Sigmoid colon (tissue), 7 donors: Measurements from ENCODE around the gene ERFE. TPM values are rescaled to one million over a fixed set of nuclear protein-coding genes. Genes with fewer than 3 reads are reported as not detected.
"Not testable (repeated sequence)": the region's sequence is repeated elsewhere in the genome, so short reads cannot be mapped to it uniquely, and the experiment has no call there.

Source experiments
- DNase-seq: peaks from one replicate; pipeline ENCODE4 v3.0.0-alpha.2; 2019
- H3K27ac ChIP-seq, 4 donors: fragments of 200-600 bp; sonication (generic); one replicate each; pipeline ENCODE4 v1.5.1; 2016 to 2019; ENCODE audit warnings: mild to moderate bottlenecking in 1 of 4
- H3K27me3 ChIP-seq, 3 donors: fragments of 200-600 bp; sonication (generic); one replicate each; pipeline ENCODE4 v1.5.1; 2019; ENCODE audit warnings: mild to moderate bottlenecking in 1 of 3
- H3K36me3 ChIP-seq, 4 donors: fragments of 200-600 bp; sonication (generic); one replicate each; pipeline ENCODE4 v1.5.1; 2016 to 2019
- H3K4me1 ChIP-seq, 4 donors: fragments of 200-600 bp; sonication (generic); one replicate each; pipeline ENCODE4 v1.5.1; 2017 to 2019
- H3K4me3 ChIP-seq, 4 donors: fragments of 200-600 bp; sonication (generic); one replicate each; pipeline ENCODE4 v1.5.1; 2017 to 2019; ENCODE audit warnings: mild to moderate bottlenecking in 2 of 4, moderate library complexity in 1 of 4
- H3K9me3 ChIP-seq, 4 donors: fragments of 200-600 bp in 3 of 4; sonication (generic) in 3 of 4; one replicate each; pipeline versions ENCODE4 v1.5.1 to v1.6.1; 2013 to 2019
- EP300 ChIP-seq, 4 donors: sonication (generic); formaldehyde crosslinking; IDR thresholded peaks; one replicate each; pipeline ENCODE4 v1.6.1; 2017; ENCODE audit warnings: antibody characterized with exemption in 4 of 4
- POLR2A ChIP-seq, 2 donors: fragments of 450-650 bp; IDR thresholded peaks; one replicate each; pipeline ENCODE4 v1.6.1; 2016; ENCODE audit warnings: antibody characterized with exemption in 2 of 2, mild to moderate bottlenecking in 2 of 2, moderate library complexity in 2 of 2
- POLR2AphosphoS5 ChIP-seq, 4 donors: sonication (generic); formaldehyde crosslinking; IDR thresholded peaks; one replicate each; pipeline ENCODE4 v1.6.1; 2017; ENCODE audit warnings: antibody characterized with exemption in 4 of 4
- WGBS, 2 donors: extraction: QIAGEN DNeasy Blood & Tissue Kit; methylation state at CpG; one replicate each; pipeline ENCODE4 v1.1.7; 2013; 5-methylcytosine and 5-hydroxymethylcytosine counted together
- intact Hi-C: fragments of 100-400 bp; cut with DNase I; formaldehyde crosslinking; loops from one replicate; pipeline ENCODE4 v1.15.1; 2023
- polyA plus RNA-seq, 3 donors: library from polyadenylated mRNA; stranded (reverse); fragments of 200-250 nt; gene quantifications; one replicate each; pipeline ENCODE4 v1.2.3, GENCODE V29; 2013
- total RNA-seq, 4 donors: library from RNA; depleted of rRNA; stranded (reverse); fragments of >200 nt; gene quantifications; one replicate each; pipeline ENCODE4 v1.1.0, GENCODE V29; 2016
- TF ChIP-seq, protein P1 (sequence below), 4 experiments: fragments of 450-650 bp in 3 of 4; fragments of 200-600 bp in 1 of 4; IDR thresholded peaks; one replicate each; pipeline ENCODE4 v1.5.1; 2016 to 2019; ENCODE audit warnings: antibody characterized with exemption in 4 of 4, mild to moderate bottlenecking in 3 of 4, moderate library complexity in 2 of 4
- donor health status: healthy with polysubstance abuse.
- donor health status: Bipolar disorder and iron deficiency.
- donor health status: healthy.

Gene ERFE, protein sequence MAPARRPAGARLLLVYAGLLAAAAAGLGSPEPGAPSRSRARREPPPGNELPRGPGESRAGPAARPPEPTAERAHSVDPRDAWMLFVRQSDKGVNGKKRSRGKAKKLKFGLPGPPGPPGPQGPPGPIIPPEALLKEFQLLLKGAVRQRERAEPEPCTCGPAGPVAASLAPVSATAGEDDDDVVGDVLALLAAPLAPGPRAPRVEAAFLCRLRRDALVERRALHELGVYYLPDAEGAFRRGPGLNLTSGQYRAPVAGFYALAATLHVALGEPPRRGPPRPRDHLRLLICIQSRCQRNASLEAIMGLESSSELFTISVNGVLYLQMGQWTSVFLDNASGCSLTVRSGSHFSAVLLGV
- under 1 TPM in 2 of 4 donors, not detected in 2; 0.49 to 0.71 TPM for total RNA-seq
- under 1 TPM in 1 of 3 donors, not detected in 2; 0.42 TPM for polyA plus RNA-seq

DNA sequence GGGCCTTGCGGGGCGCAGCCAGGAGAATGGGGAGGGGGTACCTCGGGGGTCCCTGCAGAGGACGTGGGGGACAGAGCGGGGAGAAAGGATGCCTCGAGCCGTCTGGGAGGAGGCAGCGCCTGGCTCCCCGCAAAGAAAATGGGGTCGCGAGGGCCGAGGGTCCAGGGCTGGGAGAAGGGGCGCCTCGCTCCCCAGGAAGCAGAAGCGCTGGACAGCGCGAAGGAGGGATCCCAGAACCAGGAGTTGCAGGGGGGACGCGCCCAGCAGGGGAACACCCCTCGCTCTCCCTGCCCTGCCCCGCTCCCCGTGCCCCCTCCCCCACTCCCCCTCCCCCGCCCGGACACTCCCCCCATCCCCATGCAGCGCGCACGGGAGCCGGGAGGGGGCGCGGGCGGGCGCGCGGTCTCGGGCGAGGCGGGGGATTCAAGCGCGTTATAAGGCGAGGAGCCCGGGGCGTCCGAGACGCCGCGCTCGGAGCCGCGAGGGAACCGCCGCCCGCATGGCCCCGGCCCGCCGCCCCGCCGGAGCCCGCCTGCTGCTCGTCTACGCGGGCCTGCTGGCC, at the start of gene ERFE:
ERFE (plus strand) TSS at position 462 of the 562 bp plus-strand sequence; CDS start at position 500, 38 bp downstream.
- WGBS, 2 donors: 7 to 9% methylated on average over 59 to 61 of the region's 61 CpGs
- Histone ChIP-seq H3K4me3 (peak within 1 kb of the TSS in 3 of 4 donors; percentile 28 to 38 (median 36)), H3K27ac (no peak within 1 kb of the TSS), H3K27me3 (peaks cover 11 to 38% (median 25%) of the 10 kb centered on the region in 3 donors), H3K36me3 (no peaks in the 10 kb centered on the region), H3K9me3 (no peaks in the 10 kb centered on the region), H3K4me1 (peaks cover 0 to 19% (median 16%) of the 10 kb centered on the region in 4 donors)
- TF ChIP-seq, protein P1, sequence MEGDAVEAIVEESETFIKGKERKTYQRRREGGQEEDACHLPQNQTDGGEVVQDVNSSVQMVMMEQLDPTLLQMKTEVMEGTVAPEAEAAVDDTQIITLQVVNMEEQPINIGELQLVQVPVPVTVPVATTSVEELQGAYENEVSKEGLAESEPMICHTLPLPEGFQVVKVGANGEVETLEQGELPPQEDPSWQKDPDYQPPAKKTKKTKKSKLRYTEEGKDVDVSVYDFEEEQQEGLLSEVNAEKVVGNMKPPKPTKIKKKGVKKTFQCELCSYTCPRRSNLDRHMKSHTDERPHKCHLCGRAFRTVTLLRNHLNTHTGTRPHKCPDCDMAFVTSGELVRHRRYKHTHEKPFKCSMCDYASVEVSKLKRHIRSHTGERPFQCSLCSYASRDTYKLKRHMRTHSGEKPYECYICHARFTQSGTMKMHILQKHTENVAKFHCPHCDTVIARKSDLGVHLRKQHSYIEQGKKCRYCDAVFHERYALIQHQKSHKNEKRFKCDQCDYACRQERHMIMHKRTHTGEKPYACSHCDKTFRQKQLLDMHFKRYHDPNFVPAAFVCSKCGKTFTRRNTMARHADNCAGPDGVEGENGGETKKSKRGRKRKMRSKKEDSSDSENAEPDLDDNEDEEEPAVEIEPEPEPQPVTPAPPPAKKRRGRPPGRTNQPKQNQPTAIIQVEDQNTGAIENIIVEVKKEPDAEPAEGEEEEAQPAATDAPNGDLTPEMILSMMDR (IDR thresholded peaks at IDR 0.05): peak in 1 of 4 experiments; percentile 57
- no peak for TF ChIP-seq EP300 (IDR thresholded peaks at IDR 0.05)
- DNase-seq: no peak
- intact Hi-C loops: loop anchor here (2.0 kb wide), 1 partner anchor 104 kb away; no protein-coding TSS in a partner anchor

DNA sequence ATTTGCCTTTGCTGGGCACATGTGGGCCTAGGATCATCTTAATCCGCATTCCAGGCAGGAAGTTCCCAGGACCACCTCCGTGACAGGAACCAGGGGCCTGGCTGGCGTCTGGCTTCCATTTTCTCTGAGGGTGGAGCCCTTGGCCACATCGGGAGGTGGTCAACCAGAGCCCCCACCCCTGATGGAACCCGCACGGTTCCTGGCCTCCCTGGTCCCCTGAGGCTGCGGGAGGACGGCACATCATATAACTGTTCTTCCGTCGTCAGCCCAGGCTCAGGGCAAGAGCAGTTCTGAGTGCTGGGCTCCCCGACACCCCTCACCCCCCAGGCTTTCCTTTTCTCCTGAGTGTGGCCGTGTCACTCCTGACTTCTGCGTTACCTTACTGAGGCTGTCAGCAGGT, 45.2 kb upstream of the ERFE start:
- Histone ChIP-seq H3K4me3 (no peak overlapping the region), H3K27ac (no peak overlapping the region), H3K9me3 (no peaks in the 10 kb centered on the region), H3K4me1 (peaks cover 0 to 6% (median 0%) of the 10 kb centered on the region in 4 donors), H3K36me3 (no peaks in the 10 kb centered on the region), H3K27me3 (peaks cover 0 to 4% (median 4%) of the 10 kb centered on the region in 3 donors)
- DNase-seq: no peak
- WGBS, 2 donors: 94 to 96% methylated on average over 13 of the region's 13 CpGs
- intact Hi-C loops: no loop called here
- TF ChIP-seq POLR2A (IDR thresholded peaks at IDR 0.05): no peak
- no peak for TF ChIP-seq POLR2AphosphoS5 (IDR thresholded peaks at IDR 0.05)
- TF ChIP-seq, protein P1 (IDR thresholded peaks at IDR 0.05): no peak
- TF ChIP-seq EP300 (IDR thresholded peaks at IDR 0.05): no peak

DNA sequence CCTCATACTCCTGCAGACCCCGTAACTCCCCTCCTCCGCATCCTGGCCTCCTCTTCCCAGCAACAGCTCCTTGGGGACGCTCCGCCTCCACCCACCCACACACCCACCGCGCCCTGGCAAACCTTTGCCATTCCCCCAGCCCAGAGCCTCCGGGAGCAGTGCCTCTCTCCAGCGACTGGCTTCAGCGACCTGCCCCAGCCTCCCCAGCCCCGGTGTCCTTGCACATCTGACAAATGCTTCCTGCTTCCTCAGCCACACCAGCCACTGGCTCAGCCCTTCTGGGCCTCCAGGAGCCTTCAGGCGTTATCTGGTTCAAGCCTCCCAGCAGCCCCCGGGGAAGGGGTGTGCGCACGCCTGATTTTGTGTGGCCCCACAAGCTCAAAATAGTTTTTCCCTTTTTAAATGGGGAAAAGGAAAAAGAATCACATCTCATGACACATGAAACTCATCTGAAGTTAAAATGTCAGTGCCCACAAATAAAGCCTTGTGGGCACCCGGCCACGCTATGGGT, 44.4 kb upstream of the ERFE start:
- H3K36me3 ChIP-seq: no peaks in the 10 kb centered on the region
- H3K9me3 ChIP-seq: no peaks in the 10 kb centered on the region
- WGBS, 2 donors: 78 to 86% methylated on average over 16 of the region's 16 CpGs
- no peak for DNase-seq
- no peak overlapping the region for H3K27ac ChIP-seq
- H3K27me3 ChIP-seq: peaks cover 0 to 4% (median 4%) of the 10 kb centered on the region in 3 donors
- H3K4me3 ChIP-seq: no peak overlapping the region
- intact Hi-C loops: no loop called here
- H3K4me1 ChIP-seq: no peaks in the 10 kb centered on the region
- no peak for TF ChIP-seq EP300 (IDR thresholded peaks at IDR 0.05)
- no peak for TF ChIP-seq POLR2A (IDR thresholded peaks at IDR 0.05)
- TF ChIP-seq, protein P1 (IDR thresholded peaks at IDR 0.05): no peak
- TF ChIP-seq POLR2AphosphoS5 (IDR thresholded peaks at IDR 0.05): no peak

DNA sequence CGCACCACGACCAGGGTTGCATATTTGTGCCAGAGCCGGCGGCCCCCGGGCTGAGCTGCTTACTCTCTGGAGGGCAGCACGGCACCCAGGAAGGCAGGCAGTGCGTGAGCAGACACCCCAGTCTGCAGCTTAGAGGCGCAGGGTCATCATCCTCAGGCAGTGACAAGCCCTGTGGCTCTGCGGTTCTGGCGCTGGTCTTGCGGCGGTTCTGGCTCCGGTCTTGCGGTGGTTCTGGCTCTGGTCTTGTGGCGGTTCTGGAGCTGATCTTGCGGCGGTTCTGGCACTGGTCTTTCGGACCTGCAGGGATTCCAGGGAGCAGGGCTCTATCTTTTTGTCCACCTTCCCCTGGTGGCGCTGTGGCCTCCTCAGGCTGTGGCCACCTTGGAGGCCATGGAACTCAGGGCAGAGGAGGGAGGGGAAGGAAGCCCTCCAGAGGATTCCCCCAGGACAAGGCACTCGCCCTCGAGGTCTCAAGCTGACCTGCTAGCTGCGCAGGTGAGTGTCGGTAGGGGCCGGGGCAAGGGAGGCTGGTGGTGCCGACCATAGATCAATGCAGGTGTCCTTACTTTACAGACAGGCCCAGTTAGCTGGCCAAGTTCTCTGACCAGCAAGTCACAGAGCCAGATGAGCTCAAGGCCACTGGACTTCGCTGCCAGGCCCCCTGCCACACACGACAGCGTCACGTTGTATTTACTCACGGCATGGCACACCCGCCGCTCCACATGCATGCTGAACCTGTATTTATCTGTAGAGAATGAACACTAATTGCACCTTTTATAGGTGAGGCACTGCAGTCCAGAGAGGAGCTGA, 43.7 kb upstream of the ERFE start:
- H3K27ac ChIP-seq: no peak overlapping the region
- DNase-seq: no peak
- no peak overlapping the region for H3K4me3 ChIP-seq
- TF ChIP-seq EP300 (IDR thresholded peaks at IDR 0.05) (no peak), POLR2A (IDR thresholded peaks at IDR 0.05) (no peak), POLR2AphosphoS5 (IDR thresholded peaks at IDR 0.05) (no peak)
- TF ChIP-seq, protein P1 (IDR thresholded peaks at IDR 0.05): no peak
- WGBS, 2 donors: 83 to 89% methylated on average over 32 of the region's 32 CpGs
- intact Hi-C loops: no loop called here
- H3K36me3 ChIP-seq: no peaks in the 10 kb centered on the region
- H3K9me3 ChIP-seq: no peaks in the 10 kb centered on the region
- no peaks in the 10 kb centered on the region for H3K4me1 ChIP-seq
- peaks cover 0 to 4% (median 4%) of the 10 kb centered on the region in 3 donors for H3K27me3 ChIP-seq

DNA sequence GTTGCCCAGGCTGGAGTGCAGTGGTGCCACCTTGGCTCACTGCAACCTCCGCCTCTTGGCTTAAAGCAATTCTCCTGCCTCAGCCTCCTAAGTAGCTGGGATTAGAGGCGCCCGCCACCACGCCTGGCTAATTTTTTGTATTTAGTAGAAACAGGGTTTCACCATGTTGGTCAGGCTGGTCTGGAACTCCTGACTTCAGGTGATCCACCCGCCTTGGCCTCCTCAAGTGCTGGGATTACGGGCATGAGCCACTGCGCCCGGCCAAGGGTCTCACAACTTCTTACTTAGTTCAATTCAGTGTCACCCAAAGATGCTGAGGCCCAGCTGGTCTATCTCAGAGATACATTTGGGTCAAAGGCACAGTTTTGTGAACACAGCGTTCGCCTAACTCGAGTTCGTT, 43.1 kb upstream of the ERFE start:
- H3K36me3 ChIP-seq, H3K27ac ChIP-seq, H3K4me1 ChIP-seq, DNase-seq, H3K27me3 ChIP-seq, H3K4me3 ChIP-seq, H3K9me3 ChIP-seq, intact Hi-C loops: not testable (repeated sequence)
- 92 to 93% methylated on average over 12 of the region's 12 CpGs for WGBS, 2 donors
